Stomach (tissue), 9 donors: ENCODE measurements around the gene CMIP. TPM values are rescaled to one million over a fixed set of nuclear protein-coding genes. Genes with fewer than 3 reads are reported as not detected.
"Not testable (repeated sequence)": the region's sequence is repeated elsewhere in the genome, so short reads cannot be mapped to it uniquely, and the experiment has no call there.

Experiments used
- DNase-seq, 2 donors: peaks; one replicate each; pipeline versions ENCODE4 v3.0.0 to v3.0.0-alpha.2; 2013 to 2019
- H3K27ac ChIP-seq, 5 donors: fragments of 200-600 bp in 4 of 5; sonication (generic) in 4 of 5; one replicate each; pipeline ENCODE4 v1.5.1; 2013 to 2019; ENCODE audit warnings: mild to moderate bottlenecking in 1 of 5, moderate library complexity in 1 of 5
- H3K27me3 ChIP-seq, 3 donors: fragments of 200-600 bp; sonication (generic); one replicate each; pipeline ENCODE4 v1.5.1; 2017 to 2019; ENCODE audit warnings: mixed run types in 1 of 3
- H3K36me3 ChIP-seq, 4 donors: fragments of 200-600 bp; sonication (generic); 1 replicate in 3 of 4; 2 replicates in 1 of 4; pipeline ENCODE4 v1.5.1; 2016 to 2019
- H3K4me1 ChIP-seq, 4 donors: fragments of 200-600 bp; sonication (generic); one replicate each; pipeline ENCODE4 v1.5.1; 2016 to 2019
- H3K4me3 ChIP-seq, 4 donors: fragments of 200-600 bp; sonication (generic) in 3 of 4; one replicate each; pipeline ENCODE4 v1.5.1; 2016 to 2019; ENCODE audit warnings: mild to moderate bottlenecking in 1 of 4
- H3K9me3 ChIP-seq, 4 donors: fragments of 200-600 bp; sonication (generic); one replicate each; pipeline ENCODE4 v1.5.1; 2016 to 2019
- CTCF ChIP-seq, 7 experiments: fragments of 450-650 bp in 4 of 7; fragments of 200-600 bp in 3 of 7; sonication (generic) in 3 of 7; IDR thresholded peaks; one replicate each; pipeline ENCODE4 v1.5.1; 2016 to 2019; ENCODE audit warnings: antibody characterized with exemption in 7 of 7, control low read depth in 2 of 7, mild to moderate bottlenecking in 1 of 7
- EP300 ChIP-seq: sonication (generic); formaldehyde crosslinking; IDR thresholded peaks from one replicate; pipeline ENCODE4 v1.6.1; 2017; ENCODE audit warnings: antibody characterized with exemption
- POLR2A ChIP-seq, 4 donors: fragments of 450-650 bp; IDR thresholded peaks; one replicate each; pipeline ENCODE4 v1.6.1; 2016; ENCODE audit warnings: antibody characterized with exemption in 4 of 4, control low read depth in 2 of 4, mild to moderate bottlenecking in 1 of 4, moderate library complexity in 1 of 4
- POLR2AphosphoS5 ChIP-seq, 3 donors: sonication (generic); formaldehyde crosslinking; IDR thresholded peaks; one replicate each; pipeline ENCODE4 v1.6.1; 2016; ENCODE audit warnings: antibody characterized with exemption in 3 of 3
- WGBS, 5 donors: extraction: QIAGEN DNeasy Blood & Tissue Kit in 3 of 5; methylation state at CpG; one replicate each; pipeline versions ENCODE4 v1.1.5 to v1.1.7; 2013 to 2018; 5-methylcytosine and 5-hydroxymethylcytosine counted together
- intact Hi-C: fragments of 100-400 bp; cut with DNase I; formaldehyde crosslinking; loops from one replicate; pipeline ENCODE4 v1.15.1; 2023; ENCODE audit warnings: low total_unique reads
- polyA plus RNA-seq, 3 donors: library from polyadenylated mRNA; stranded (reverse); fragments of 200-250 nt; gene quantifications; one replicate each; pipeline ENCODE4 v1.2.3, GENCODE V29; 2013
- total RNA-seq, 5 donors: library from RNA; depleted of rRNA; stranded (reverse); fragments of >200 nt; gene quantifications; one replicate each; pipeline versions ENCODE4 v1.1.0 to v1.2.3, GENCODE V29; 2014 to 2016
- donor health status: healthy with polysubstance abuse.
- donor health status: Bipolar disorder and iron deficiency.
- donor health status: healthy.

CMIP gene
- total and polyA plus RNA-seq, 8 donors: 11.1 to 71.0 (median 31.2) TPM

DNA sequence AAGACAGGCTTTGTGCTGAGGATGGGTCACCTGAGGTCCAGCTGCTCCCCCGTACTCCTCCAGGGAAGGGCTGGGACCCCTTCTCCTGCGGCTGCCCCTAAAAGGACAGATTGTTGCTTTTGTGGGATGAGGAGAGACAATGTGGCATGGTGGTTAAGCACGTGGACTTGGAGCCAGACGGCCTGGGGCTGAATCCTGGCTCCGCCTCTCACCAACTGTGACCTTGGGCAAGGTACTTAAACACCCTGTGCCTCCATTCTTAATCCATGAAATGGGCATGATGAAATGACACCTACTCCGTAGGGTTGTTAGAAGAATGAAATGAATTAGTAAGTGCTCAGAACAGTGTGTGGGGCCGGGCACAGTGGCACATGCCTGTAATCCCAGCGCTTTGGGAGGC lies 294.9 kb downstream of the CMIP start:
- Histone ChIP-seq H3K9me3 (no peaks in the 10 kb centered on the region), H3K4me3 (no peak overlapping the region), H3K27ac (peak overlapping the region in 2 of 5 donors; percentile 62 to 69), H3K4me1 (peaks cover 3 to 14% (median 12%) of the 10 kb centered on the region in 4 donors), H3K36me3 (no peaks in the 10 kb centered on the region), H3K27me3 (no peaks in the 10 kb centered on the region)
- no peak for DNase-seq
- WGBS, 5 donors: 81 to 91% (median 87%) methylated on average over 8 of the region's 8 CpGs
- TF ChIP-seq POLR2AphosphoS5 (IDR thresholded peaks at IDR 0.05) (no peak), CTCF (IDR thresholded peaks at IDR 0.05) (no peak), POLR2A (IDR thresholded peaks at IDR 0.05) (no peak), EP300 (no peak)
- intact Hi-C loops: no loop called here

GRCh38 chr16:81740169-81740568 lies 295.6 kb downstream of the CMIP start:
- TF ChIP-seq POLR2AphosphoS5 (IDR thresholded peaks at IDR 0.05): no peak
- peaks cover 3 to 14% (median 12%) of the 10 kb centered on the region in 4 donors for H3K4me1 ChIP-seq
- intact Hi-C loops: no loop called here
- no peaks in the 10 kb centered on the region for H3K9me3 ChIP-seq
- H3K4me3 ChIP-seq: no peak overlapping the region
- no peaks in the 10 kb centered on the region for H3K36me3 ChIP-seq
- H3K27ac ChIP-seq: no peak overlapping the region
- H3K27me3 ChIP-seq: no peaks in the 10 kb centered on the region
- 67 to 82% (median 74%) methylated on average over 8 of the region's 8 CpGs for WGBS, 5 donors
- DNase-seq: no peak

DNA sequence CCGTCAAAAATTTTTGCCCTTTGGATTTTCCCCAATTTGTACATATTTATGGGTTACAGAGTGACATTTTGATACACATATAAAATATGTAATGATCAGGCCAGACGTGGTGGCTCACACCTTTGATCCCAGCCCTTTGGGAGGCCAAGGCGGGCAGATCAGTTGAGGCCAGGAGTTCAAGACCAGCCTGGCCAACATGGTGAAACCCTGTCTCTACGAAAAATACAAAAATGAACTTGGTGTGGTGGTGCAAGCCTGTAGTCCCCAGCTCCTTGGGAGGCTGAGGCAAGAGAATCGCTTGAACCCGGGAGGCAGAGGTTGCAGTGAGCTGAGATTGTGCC lies 296.8 kb downstream of the CMIP start:
- H3K9me3 ChIP-seq, H3K4me3 ChIP-seq, H3K36me3 ChIP-seq, DNase-seq, H3K27me3 ChIP-seq, H3K27ac ChIP-seq, intact Hi-C loops: not testable (repeated sequence)
- 78 to 92% (median 88%) methylated on average over 6 of the region's 6 CpGs for WGBS, 5 donors
- peaks cover 6 to 23% (median 18%) of the 10 kb centered on the region in 4 donors for H3K4me1 ChIP-seq

DNA sequence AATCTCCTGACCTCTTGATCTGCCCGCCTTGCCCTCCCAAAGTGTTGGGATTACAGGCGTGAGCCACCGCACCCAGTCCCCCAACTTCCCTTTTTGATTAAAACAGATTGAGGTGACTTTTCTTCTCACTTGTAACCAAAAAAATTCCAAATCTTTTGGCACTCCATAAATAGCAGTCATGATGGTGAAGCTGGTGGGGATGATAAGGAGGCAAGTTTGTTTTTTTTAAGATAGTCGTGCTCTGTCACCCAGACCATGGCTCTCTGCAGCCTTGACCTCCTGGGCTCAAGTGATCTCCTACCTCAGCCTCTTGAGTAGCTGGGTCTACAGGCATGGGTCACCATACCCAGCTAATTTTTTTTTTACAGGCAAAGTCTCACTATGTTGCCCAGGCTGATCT lies 299.8 kb downstream of the CMIP start:
- intact Hi-C loops: no loop called here
- no peak for DNase-seq
- Histone ChIP-seq H3K9me3 (no peaks in the 10 kb centered on the region), H3K27ac (no peak overlapping the region), H3K4me3 (no peak overlapping the region), H3K4me1 (peaks cover 3 to 11% (median 7%) of the 10 kb centered on the region in 4 donors), H3K36me3 (no peaks in the 10 kb centered on the region), H3K27me3 (no peaks in the 10 kb centered on the region)
- TF ChIP-seq POLR2AphosphoS5 (IDR thresholded peaks at IDR 0.05): no peak
- TF ChIP-seq CTCF (IDR thresholded peaks at IDR 0.05): no peak
- TF ChIP-seq EP300: no peak
- TF ChIP-seq POLR2A (IDR thresholded peaks at IDR 0.05): no peak
- WGBS, 5 donors: 70 to 93% (median 82%) methylated on average over 4 of the region's 4 CpGs

DNA sequence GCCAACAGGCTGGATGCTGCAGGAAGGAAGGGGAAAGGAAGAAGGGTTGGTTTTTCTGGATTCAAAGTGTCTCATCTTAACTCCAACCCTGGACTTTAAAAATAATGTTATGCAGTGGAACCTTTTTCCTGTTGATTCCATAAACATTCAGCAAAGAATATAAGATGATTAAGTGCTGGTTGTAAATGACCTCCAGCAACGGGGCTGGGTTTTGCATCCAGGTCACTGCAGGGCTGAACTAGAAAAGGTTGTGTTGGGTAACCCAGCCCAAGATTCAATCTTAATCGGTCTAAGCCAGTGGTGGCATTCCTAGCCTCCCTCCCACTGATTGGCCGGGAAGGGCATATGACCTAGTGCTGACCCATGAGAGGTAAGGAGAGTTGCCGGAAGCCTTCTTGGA lies 300.3 kb downstream of the CMIP start:
- TF ChIP-seq POLR2AphosphoS5 (IDR thresholded peaks at IDR 0.05): no peak
- TF ChIP-seq POLR2A (IDR thresholded peaks at IDR 0.05): no peak
- no peak for TF ChIP-seq EP300
- TF ChIP-seq CTCF (IDR thresholded peaks at IDR 0.05): no peak
- 84 to 92% (median 86%) methylated on average over 4 of the region's 4 CpGs for WGBS, 5 donors
- Histone ChIP-seq H3K4me3 (no peak overlapping the region), H3K4me1 (peaks cover 3 to 11% (median 7%) of the 10 kb centered on the region in 4 donors), H3K27ac (no peak overlapping the region), H3K36me3 (no peaks in the 10 kb centered on the region), H3K9me3 (no peaks in the 10 kb centered on the region), H3K27me3 (no peaks in the 10 kb centered on the region)
- DNase-seq: no peak
- intact Hi-C loops: no loop called here
